Measurements from ENCODE around the gene CALM3.

Gene CALM3

DNA sequence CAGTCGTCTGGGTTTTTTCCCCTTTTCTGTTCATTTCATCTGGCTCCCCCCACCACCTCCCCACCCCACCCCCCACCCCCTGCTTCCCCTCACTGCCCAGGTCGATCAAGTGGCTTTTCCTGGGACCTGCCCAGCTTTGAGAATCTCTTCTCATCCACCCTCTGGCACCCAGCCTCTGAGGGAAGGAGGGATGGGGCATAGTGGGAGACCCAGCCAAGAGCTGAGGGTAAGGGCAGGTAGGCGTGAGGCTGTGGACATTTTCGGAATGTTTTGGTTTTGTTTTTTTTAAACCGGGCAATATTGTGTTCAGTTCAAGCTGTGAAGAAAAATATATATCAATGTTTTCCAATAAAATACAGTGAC, 9.3 kb downstream of the CALM3 start:
- no peak for DNase-seq (ENCODE audit: low read depth)
- H3K4me3 ChIP-seq (ENCODE audit: low read length), result no peak overlapping the region
- TF ChIP-seq, protein P1, sequence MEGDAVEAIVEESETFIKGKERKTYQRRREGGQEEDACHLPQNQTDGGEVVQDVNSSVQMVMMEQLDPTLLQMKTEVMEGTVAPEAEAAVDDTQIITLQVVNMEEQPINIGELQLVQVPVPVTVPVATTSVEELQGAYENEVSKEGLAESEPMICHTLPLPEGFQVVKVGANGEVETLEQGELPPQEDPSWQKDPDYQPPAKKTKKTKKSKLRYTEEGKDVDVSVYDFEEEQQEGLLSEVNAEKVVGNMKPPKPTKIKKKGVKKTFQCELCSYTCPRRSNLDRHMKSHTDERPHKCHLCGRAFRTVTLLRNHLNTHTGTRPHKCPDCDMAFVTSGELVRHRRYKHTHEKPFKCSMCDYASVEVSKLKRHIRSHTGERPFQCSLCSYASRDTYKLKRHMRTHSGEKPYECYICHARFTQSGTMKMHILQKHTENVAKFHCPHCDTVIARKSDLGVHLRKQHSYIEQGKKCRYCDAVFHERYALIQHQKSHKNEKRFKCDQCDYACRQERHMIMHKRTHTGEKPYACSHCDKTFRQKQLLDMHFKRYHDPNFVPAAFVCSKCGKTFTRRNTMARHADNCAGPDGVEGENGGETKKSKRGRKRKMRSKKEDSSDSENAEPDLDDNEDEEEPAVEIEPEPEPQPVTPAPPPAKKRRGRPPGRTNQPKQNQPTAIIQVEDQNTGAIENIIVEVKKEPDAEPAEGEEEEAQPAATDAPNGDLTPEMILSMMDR (conservative IDR thresholded peaks at IDR 0.05; ENCODE audit: low read length), result no peak

DNA sequence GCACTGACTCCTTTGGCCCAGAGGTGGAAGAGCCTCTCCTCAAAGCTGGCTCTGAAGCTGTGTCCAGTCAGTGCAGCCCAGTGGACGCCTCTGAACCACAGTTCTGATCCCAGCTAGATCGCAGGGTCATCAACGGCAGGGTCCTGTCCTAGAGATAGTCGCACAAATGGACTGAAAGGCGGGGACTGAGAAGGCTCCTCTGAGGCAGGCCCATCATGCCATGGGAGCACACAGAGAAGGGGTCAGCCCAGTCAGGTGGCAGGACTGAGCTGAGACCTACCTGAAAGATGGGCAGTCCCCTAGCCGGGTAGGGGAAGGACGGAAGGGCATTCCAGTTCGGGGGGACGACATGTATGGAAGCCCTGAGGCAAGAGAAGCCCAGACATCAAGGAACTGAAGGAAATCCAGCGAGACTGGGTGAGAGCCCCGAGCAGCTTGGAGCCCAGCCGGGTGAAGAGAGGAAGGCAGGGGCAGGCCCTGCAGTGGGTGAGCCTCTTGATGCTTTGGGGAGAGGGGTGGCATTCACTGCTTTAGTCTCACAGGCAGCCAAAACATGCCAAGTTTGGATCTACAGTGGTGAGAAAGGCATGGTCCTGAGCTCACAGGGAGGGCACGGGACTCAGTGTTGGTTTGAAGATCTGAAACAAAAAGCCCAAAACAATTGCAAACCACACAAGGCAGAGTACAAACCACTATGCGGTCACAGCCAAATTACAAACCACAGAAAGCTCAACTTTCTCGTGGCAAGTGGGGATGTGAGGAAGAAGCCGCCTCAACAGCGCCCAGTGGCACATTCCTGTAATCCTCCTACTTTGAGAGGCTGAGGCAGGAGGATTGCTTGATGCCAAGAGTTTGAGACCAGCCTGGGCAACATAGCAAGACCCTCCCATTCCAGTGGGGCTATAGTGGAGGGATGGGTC, 10.0 kb downstream of the CALM3 start:
- H3K4me3 ChIP-seq (ENCODE audit: low read length), result no peak overlapping the region
- TF ChIP-seq, protein P1 (conservative IDR thresholded peaks at IDR 0.05; ENCODE audit: low read length), result no peak
- peak; percentile 69 for DNase-seq (ENCODE audit: low read depth)

DNA sequence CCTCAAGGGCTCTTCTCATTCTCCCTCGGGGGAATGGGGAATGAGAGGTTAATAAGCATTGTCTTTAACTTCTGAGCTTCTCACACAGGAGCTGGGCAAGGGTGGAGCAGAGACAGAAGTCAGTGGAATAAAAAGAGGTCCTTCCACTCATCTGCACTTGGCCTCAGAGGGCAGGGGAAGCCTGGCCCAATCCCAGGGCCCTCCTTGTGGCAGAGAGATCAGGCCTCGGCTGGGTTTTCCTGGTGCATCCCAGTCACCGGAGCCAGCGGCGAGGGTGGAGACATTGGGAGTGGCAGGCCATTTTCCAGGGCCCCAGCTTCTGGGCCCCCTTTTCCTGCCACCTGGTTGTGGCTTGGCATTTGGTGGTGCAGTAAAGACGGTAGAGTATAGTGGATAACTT, 10.6 kb downstream of the CALM3 start:
- TF ChIP-seq, protein P1 (conservative IDR thresholded peaks at IDR 0.05; ENCODE audit: low read length), result no peak
- no peak for DNase-seq (ENCODE audit: low read depth)
- H3K4me3 ChIP-seq (ENCODE audit: low read length), result no peak overlapping the region

DNA sequence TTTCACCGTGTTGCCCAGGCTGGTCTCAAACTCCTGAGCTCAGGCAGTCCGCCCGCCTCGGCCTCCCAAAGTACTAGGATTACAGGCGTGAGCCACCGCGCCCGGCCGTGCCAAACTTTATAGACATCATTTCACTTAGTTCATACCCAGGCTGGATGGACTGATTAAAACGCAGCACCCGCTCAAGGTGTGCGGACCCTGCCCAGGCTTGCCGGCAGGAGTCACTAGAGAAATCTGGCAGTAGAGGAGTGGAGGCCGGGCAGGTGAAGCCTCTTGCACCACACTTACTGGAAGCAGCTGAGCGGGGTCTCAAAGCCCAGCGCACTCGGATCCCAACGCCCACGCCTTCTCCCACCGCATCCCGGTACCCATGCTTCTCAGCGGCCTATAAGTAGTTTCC, 12.4 kb downstream of the CALM3 start:
- TF ChIP-seq, protein P1 (conservative IDR thresholded peaks at IDR 0.05; ENCODE audit: low read length), result no peak
- H3K4me3 ChIP-seq (ENCODE audit: low read length), result no peak overlapping the region
- no peak for DNase-seq (ENCODE audit: low read depth)

DNA sequence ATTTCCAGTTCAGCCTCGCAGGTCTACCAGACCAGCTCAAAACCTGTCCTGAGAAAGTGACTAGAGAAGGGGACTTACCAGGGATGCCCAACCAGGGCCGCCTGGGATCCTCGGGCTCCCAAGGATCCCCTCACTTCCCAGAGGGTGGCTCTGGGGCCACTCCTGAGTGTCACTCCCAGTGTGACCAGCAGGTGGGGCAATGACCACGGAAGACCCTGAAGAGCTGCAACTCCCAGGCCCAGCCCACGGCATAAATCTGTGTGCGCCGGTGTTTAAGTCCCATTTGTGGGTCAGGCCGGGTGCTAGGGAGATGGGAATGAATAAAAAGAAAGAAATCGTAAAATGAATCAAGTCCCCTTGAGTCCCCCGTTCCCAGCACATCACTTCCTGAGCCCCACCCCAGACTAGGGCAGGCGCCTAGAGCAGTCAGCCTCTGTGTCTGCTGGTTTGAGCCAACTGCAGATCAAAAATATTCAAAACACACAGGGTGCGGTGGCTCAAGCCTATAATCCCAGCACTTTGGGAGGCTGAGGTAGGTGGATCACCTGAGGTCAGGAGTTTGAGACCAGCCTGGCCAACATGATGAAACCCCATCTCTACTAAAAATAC, 13.1 kb downstream of the CALM3 start:
- peak; percentile 77 for DNase-seq (ENCODE audit: low read depth)
- TF ChIP-seq, protein P1 (conservative IDR thresholded peaks at IDR 0.05; ENCODE audit: low read length), result peak; percentile 85
- no peak overlapping the region for H3K4me3 ChIP-seq (ENCODE audit: low read length)

DNA sequence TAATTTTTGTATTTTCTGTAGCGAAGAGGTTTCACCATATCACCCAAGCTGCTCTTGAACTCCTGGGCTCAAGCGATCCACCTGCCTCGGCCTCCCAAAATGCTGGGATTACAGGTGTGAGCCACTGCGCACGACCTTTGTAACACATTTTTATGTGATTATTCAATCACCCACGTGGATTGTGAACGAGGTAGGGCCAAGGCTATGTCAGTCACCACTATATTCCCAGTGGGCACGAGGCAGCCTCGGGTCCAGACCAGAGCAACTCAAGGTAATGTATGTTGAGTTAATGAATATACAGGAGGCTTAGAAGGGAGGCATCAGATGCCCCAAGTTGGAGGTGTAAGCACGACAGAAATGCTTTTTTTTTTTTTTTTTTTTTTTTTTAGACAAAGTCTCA, 14.8 kb downstream of the CALM3 start:
- no peak for DNase-seq (ENCODE audit: low read depth)
- TF ChIP-seq, protein P1 (conservative IDR thresholded peaks at IDR 0.05; ENCODE audit: low read length), result no peak
- no peak overlapping the region for H3K4me3 ChIP-seq (ENCODE audit: low read length)

All from AG10803 (cell line).